Esophagus squamous epithelium (tissue), 4 donors: ENCODE results near the gene HTRA2.

Experiments
- POLR2A ChIP-seq, 4 donors: fragments of 450-650 bp; IDR thresholded peaks; one replicate each; pipeline ENCODE4 v1.6.1; 2017; ENCODE audit warnings: antibody characterized with exemption in 4 of 4, mild to moderate bottlenecking in 4 of 4, moderate library complexity in 3 of 4
- TF ChIP-seq, protein P1 (sequence below), 6 experiments: fragments of 450-650 bp in 4 of 6; fragments of 200-600 bp in 2 of 6; sonication (generic) in 2 of 6; IDR thresholded peaks; one replicate each; pipeline ENCODE4 v1.5.1; 2016 to 2019; ENCODE audit warnings: antibody characterized with exemption in 6 of 6, mild to moderate bottlenecking in 4 of 6, moderate library complexity in 4 of 6

DNA sequence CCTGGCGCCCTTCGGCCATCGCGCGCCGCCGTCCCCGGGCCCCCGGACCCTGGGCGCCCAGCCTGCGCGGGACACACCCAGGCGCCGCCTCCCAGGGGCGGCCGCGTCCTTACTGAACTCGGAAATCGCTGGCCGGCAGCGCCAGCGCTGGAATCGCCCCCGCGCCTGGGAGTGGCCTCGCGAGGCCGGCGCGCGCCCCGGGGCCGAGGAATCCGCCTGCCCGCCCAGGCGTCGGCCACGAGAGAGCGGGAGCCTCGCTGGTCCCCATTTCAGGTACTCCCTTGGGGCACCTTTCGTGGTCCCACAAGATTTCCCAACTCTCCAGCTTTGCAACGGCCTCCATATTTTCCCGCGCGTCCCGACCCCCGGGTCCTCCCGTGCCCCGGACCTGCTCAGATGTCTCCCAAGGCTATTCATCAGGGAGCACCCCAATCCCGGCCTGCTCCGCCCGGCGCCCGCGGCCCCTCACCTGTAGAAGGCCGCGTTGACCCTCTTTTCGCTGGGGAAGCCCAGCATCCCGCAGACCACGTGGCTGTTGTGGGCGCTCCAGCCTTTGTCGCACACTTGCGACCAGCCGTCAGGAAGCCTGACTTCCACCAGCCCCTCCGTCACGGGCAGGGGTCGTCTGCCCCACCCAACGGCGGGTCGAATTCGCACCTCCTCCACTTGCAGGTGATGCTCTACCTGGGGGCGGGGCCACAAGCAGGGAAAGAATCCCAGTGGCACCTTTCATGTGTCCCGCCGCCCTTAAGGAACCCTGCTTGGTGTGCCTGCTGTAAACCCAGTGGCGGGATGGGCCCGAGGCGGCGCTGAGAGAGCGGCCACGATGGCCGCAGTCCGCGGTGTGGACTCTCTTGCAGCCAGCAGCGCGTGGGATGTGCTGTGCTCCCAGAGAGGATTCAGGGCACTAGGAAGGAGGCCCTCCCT, 19.4 kb downstream of the HTRA2 start:
- peak in 1 of 4 donors; percentile 19 for TF ChIP-seq POLR2A (IDR thresholded peaks at IDR 0.05)
- TF ChIP-seq, protein P1, sequence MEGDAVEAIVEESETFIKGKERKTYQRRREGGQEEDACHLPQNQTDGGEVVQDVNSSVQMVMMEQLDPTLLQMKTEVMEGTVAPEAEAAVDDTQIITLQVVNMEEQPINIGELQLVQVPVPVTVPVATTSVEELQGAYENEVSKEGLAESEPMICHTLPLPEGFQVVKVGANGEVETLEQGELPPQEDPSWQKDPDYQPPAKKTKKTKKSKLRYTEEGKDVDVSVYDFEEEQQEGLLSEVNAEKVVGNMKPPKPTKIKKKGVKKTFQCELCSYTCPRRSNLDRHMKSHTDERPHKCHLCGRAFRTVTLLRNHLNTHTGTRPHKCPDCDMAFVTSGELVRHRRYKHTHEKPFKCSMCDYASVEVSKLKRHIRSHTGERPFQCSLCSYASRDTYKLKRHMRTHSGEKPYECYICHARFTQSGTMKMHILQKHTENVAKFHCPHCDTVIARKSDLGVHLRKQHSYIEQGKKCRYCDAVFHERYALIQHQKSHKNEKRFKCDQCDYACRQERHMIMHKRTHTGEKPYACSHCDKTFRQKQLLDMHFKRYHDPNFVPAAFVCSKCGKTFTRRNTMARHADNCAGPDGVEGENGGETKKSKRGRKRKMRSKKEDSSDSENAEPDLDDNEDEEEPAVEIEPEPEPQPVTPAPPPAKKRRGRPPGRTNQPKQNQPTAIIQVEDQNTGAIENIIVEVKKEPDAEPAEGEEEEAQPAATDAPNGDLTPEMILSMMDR (IDR thresholded peaks at IDR 0.05), result no peak
